Measurements from ENCODE around the gene LRRC4C.

The LRRC4C gene

GRCh38 chr11:41133023-41133422, 326.4 kb downstream of the LRRC4C start:
- DNase-seq (ENCODE audit: low read depth in 2 of 2, low spot score in 1 of 2), result no peak

GRCh38 chr11:41121600-41121999, 337.9 kb downstream of the LRRC4C start:
- DNase-seq (ENCODE audit: low read depth in 2 of 2, low spot score in 1 of 2), result no peak

- DNase-seq (ENCODE audit: low read depth in 2 of 2, low spot score in 1 of 2), result no peak
Observed at GRCh38 chr11:41119484-41119883, 340.0 kb downstream of the LRRC4C start.

GRCh38 chr11:41118521-41118920, 340.9 kb downstream of the LRRC4C start:
- DNase-seq (ENCODE audit: low read depth in 2 of 2, low spot score in 1 of 2), result no peak

GRCh38 chr11:41116970-41117369, 342.5 kb downstream of the LRRC4C start:
- DNase-seq (ENCODE audit: low read depth in 2 of 2, low spot score in 1 of 2), result no peak

GRCh38 chr11:41115066-41115465, 344.4 kb downstream of the LRRC4C start:
- DNase-seq (ENCODE audit: low read depth in 2 of 2, low spot score in 1 of 2), result no peak

- no peak for DNase-seq (ENCODE audit: low read depth in 2 of 2, low spot score in 1 of 2)
Observed at GRCh38 chr11:41113160-41113559, 346.3 kb downstream of the LRRC4C start.

- DNase-seq (ENCODE audit: low read depth in 2 of 2, low spot score in 1 of 2), result no peak
Observed at GRCh38 chr11:41110527-41110926, 348.9 kb downstream of the LRRC4C start.

GRCh38 chr11:41102471-41102870, 357.0 kb downstream of the LRRC4C start:
- no peak for DNase-seq (ENCODE audit: low read depth in 2 of 2, low spot score in 1 of 2)

GRCh38 chr11:41099654-41100053, 359.8 kb downstream of the LRRC4C start:
- DNase-seq (ENCODE audit: low read depth in 2 of 2, low spot score in 1 of 2), result no peak

- no peak for DNase-seq (ENCODE audit: low read depth in 2 of 2, low spot score in 1 of 2)
Observed at GRCh38 chr11:41085123-41085522, 374.3 kb downstream of the LRRC4C start.

- no peak for DNase-seq (ENCODE audit: low read depth in 2 of 2, low spot score in 1 of 2)
Observed at GRCh38 chr11:41081756-41082285, 377.6 kb downstream of the LRRC4C start.

- DNase-seq (ENCODE audit: low read depth in 2 of 2, low spot score in 1 of 2), result no peak
Observed at GRCh38 chr11:41074318-41074717, 385.1 kb downstream of the LRRC4C start.

GRCh38 chr11:41065432-41065831, 394.0 kb downstream of the LRRC4C start:
- DNase-seq (ENCODE audit: low read depth in 2 of 2, low spot score in 1 of 2), result no peak

- no peak for DNase-seq (ENCODE audit: low read depth in 2 of 2, low spot score in 1 of 2)
Observed at GRCh38 chr11:41058138-41058537, 401.3 kb downstream of the LRRC4C start.

- no peak for DNase-seq (ENCODE audit: low read depth in 2 of 2, low spot score in 1 of 2)
Observed at GRCh38 chr11:41056892-41057569, 402.4 kb downstream of the LRRC4C start.

- no peak for DNase-seq (ENCODE audit: low read depth in 2 of 2, low spot score in 1 of 2)
Observed at GRCh38 chr11:41053894-41054293, 405.6 kb downstream of the LRRC4C start.

GRCh38 chr11:41051919-41052635, 407.4 kb downstream of the LRRC4C start:
- no peak for DNase-seq (ENCODE audit: low read depth in 2 of 2, low spot score in 1 of 2)

GRCh38 chr11:41050791-41051190, 408.7 kb downstream of the LRRC4C start:
- no peak for DNase-seq (ENCODE audit: low read depth in 2 of 2, low spot score in 1 of 2)

GRCh38 chr11:41047229-41047628, 412.2 kb downstream of the LRRC4C start:
- no peak for DNase-seq (ENCODE audit: low read depth in 2 of 2, low spot score in 1 of 2)

GRCh38 chr11:41045266-41045665, 414.2 kb downstream of the LRRC4C start:
- no peak for DNase-seq (ENCODE audit: low read depth in 2 of 2, low spot score in 1 of 2)

GRCh38 chr11:41044747-41045146, 414.7 kb downstream of the LRRC4C start:
- no peak for DNase-seq (ENCODE audit: low read depth in 2 of 2, low spot score in 1 of 2)

GRCh38 chr11:41042688-41043087, 416.8 kb downstream of the LRRC4C start:
- DNase-seq (ENCODE audit: low read depth in 2 of 2, low spot score in 1 of 2), result no peak

Data from stimulated activated CD8-positive, alpha-beta memory T cell treated with anti-CD3 and anti-CD28 coated beads, Interleukin-4, amount 100 ng/mL, for 1 hour (primary cell).